ENCODE results near the gene DAAM1. TPM values are rescaled to one million over a fixed set of nuclear protein-coding genes. Genes with fewer than 3 reads are reported as not detected.

The DAAM1 gene
- total RNA-seq, 1 experiment from 2014 or later = 13.3 TPM

DNA sequence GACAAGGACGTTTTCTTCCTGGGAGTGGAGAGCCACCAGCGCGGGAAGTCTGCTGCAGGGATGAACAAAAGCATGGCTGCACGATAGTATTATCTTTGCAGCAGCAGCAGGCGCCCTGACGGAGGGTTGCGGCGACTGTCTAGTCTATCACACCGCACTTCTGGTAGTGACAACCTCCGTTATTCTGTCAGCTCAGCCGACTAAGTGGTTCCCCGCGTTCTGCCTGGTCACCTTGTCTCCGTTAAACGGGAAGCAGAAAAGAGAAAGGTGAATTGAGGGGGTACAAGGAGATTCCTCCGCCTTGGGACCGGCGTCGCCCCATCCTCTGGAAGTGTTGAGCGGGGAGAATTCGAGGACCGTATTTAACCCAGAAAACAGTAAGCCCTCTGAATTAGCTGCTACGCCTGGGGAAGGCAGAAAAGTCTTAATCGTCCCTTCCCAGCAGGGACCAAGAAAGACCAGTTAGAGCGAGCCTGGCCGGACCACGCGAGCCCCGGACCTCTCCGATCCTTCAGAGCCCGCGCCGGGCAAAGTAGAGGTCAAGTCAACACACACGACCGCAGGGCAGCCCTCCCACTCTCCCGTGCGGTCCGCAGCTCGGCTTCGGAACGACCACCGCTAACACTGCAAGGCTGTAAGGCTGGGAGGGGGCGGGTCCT is 536 bp upstream of the DAAM1 start:
- DNase-seq (ENCODE audit: low read depth, low spot score) (peak; percentile 15), ATAC-seq (peak; percentile 55)
- TF ChIP-seq POLR2AphosphoS5 (IDR thresholded peaks at IDR 0.05; ENCODE audit: low read depth, low read length) = no peak
- ChIA-PET POLR2A (no interaction called here), CTCF (no interaction called here)
- peak overlapping the region; percentile 72 to 84 for H3K4me3 ChIP-seq (ENCODE audit: low read depth in 2 of 2, low read length in 2 of 2)
- H3K27me3 ChIP-seq (ENCODE audit: control insufficient read depth, insufficient read depth, low read length) = peaks cover 5% of the 10 kb centered on the region; the same call in 1 of the 2 replicates
- H3K4me1 ChIP-seq (ENCODE audit: control insufficient read depth, insufficient read depth, low read length) = no peaks in the 10 kb centered on the region; the same call in 1 of the 2 replicates
- no peaks in the 10 kb centered on the region for H3K9me3 ChIP-seq (ENCODE audit: control insufficient read depth, insufficient read depth, low read depth, low read length)
- intact Hi-C loops (cut with micrococcal nuclease; ENCODE audit: unreplicated experiment) (loop anchor here (5.0 kb wide), 1 partner anchor 254 kb away; no protein-coding TSS in a partner anchor), in situ Hi-C loops (cut with HindIII; ENCODE audit: low pct_unique_long_range_greater_than_20kb, low sequenced_read_pairs) (no loop called here)
- no peaks in the 10 kb centered on the region; the same call in 1 of the 2 replicates for H3K36me3 ChIP-seq (ENCODE audit: control insufficient read depth, insufficient read depth, low read length)
- H3K27ac ChIP-seq (ENCODE audit: low read length) = peak overlapping the region; percentile 68
- BruUV-seq (replicated peaks) = no TSS peak

DNA sequence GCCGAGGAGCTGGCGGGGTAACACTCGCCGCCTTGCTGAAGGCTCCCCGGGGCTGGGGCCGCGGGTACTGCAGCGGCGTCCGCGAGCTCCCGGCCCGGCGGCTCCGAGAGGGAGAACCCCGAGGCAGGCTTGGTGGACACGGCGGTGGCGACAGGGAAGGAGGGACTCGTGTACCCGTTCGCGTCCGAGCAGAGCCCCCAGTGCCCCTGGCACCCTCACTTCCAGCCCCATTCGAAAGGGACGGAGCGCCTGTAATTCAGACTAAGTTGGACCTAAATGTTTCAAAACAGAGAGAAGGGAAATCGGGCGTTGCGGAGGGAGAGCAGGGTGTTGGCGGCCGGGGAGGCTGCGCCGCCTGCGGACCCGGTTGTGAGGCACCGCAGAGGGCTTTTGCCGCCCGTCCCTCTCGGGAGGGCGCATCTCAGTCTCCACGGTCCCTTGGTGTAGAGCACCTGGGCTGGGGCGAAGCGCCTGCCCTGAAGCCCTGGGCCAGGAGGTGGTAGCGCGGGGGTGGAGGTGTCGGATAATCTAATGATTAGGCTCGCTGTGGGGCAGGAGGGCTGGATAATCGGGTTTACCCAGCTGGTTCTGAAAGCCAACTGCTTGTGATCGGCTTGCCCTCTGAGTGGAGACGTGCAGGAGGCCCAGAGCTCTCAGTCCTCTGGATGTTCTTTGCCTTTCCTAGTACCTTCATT is 771 bp downstream of the DAAM1 start:
- Histone ChIP-seq H3K36me3 (ENCODE audit: control insufficient read depth, insufficient read depth, low read length) (no peaks in the 10 kb centered on the region; the same call in 1 of the 2 replicates), H3K9me3 (ENCODE audit: control insufficient read depth, insufficient read depth, low read depth, low read length) (no peaks in the 10 kb centered on the region), H3K27me3 (ENCODE audit: control insufficient read depth, insufficient read depth, low read length) (peaks cover 5% of the 10 kb centered on the region; the same call in 1 of the 2 replicates), H3K4me3 (ENCODE audit: low read depth in 2 of 2, low read length in 2 of 2) (peak overlapping the region; percentile 84 to 93), H3K4me1 (ENCODE audit: control insufficient read depth, insufficient read depth, low read length) (peaks cover 3% of the 10 kb centered on the region), H3K27ac (ENCODE audit: low read length) (peak overlapping the region; percentile 44; the same call in 1 of the 2 replicates)
- BruUV-seq (replicated peaks) = no TSS peak
- peak; percentile 15 for ATAC-seq
- ChIA-PET POLR2A (no interaction called here), CTCF (no interaction called here)
- intact Hi-C loops (cut with micrococcal nuclease; ENCODE audit: unreplicated experiment) = loop anchor here (5.0 kb wide), 1 partner anchor 253 kb away; no protein-coding TSS in a partner anchor
- DNase-seq (ENCODE audit: low read depth, low spot score) = no peak
- in situ Hi-C loops (cut with HindIII; ENCODE audit: low pct_unique_long_range_greater_than_20kb, low sequenced_read_pairs) = no loop called here
- no peak for TF ChIP-seq SIN3A (IDR thresholded peaks at IDR 0.05; ENCODE audit: borderline replicate concordance, insufficient read depth, low read depth, low read length)
- TF ChIP-seq, protein P1, sequence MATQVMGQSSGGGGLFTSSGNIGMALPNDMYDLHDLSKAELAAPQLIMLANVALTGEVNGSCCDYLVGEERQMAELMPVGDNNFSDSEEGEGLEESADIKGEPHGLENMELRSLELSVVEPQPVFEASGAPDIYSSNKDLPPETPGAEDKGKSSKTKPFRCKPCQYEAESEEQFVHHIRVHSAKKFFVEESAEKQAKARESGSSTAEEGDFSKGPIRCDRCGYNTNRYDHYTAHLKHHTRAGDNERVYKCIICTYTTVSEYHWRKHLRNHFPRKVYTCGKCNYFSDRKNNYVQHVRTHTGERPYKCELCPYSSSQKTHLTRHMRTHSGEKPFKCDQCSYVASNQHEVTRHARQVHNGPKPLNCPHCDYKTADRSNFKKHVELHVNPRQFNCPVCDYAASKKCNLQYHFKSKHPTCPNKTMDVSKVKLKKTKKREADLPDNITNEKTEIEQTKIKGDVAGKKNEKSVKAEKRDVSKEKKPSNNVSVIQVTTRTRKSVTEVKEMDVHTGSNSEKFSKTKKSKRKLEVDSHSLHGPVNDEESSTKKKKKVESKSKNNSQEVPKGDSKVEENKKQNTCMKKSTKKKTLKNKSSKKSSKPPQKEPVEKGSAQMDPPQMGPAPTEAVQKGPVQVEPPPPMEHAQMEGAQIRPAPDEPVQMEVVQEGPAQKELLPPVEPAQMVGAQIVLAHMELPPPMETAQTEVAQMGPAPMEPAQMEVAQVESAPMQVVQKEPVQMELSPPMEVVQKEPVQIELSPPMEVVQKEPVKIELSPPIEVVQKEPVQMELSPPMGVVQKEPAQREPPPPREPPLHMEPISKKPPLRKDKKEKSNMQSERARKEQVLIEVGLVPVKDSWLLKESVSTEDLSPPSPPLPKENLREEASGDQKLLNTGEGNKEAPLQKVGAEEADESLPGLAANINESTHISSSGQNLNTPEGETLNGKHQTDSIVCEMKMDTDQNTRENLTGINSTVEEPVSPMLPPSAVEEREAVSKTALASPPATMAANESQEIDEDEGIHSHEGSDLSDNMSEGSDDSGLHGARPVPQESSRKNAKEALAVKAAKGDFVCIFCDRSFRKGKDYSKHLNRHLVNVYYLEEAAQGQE (IDR thresholded peaks at IDR 0.05; ENCODE audit: insufficient read depth in 1 of 2, low read depth in 2 of 2, low read length in 1 of 2) = no peak

DNA sequence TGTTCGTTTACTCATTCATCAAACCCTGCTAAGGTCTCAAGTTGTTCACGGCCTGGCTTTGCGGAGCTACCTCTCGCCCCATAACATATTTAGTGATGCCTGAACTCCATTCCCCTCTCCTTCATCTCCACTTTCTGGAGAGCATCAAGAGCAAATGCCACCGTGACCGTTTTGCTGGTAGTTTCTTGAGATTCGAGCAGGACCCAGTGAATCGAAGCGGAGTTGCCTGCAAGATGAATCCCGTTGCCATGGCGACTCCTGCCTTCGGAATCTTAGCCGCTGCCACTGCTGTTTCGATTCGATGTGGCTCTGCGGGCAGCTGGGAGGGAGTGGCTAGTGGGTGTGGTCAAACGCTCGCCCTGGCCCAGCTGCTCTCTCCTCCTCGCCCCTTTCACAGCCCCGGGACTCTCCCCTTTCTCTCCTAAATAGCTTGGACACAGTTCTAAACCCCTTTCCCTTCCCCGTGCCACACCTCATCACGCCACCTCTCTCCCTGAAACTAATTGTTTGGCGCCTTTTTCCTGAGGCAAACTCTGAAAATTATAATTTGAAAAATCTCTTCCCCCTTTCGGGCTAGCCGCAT is 1.4 kb downstream of the DAAM1 start:
- CTCF ChIA-PET = no interaction called here
- intact Hi-C loops (cut with micrococcal nuclease; ENCODE audit: unreplicated experiment) = loop anchor here (5.0 kb wide), 1 partner anchor 252 kb away; no protein-coding TSS in a partner anchor
- Histone ChIP-seq H3K27ac (ENCODE audit: low read length) (peak overlapping the region; percentile 84), H3K27me3 (ENCODE audit: control insufficient read depth, insufficient read depth, low read length) (peaks cover 5% of the 10 kb centered on the region; the same call in 1 of the 2 replicates), H3K4me3 (ENCODE audit: low read depth in 2 of 2, low read length in 2 of 2) (peak overlapping the region; percentile 84 to 93), H3K36me3 (ENCODE audit: control insufficient read depth, insufficient read depth, low read length) (no peaks in the 10 kb centered on the region; the same call in 1 of the 2 replicates), H3K9me3 (ENCODE audit: control insufficient read depth, insufficient read depth, low read depth, low read length) (no peaks in the 10 kb centered on the region), H3K4me1 (ENCODE audit: control insufficient read depth, insufficient read depth, low read length) (peaks cover 3% of the 10 kb centered on the region)
- in situ Hi-C loops (cut with HindIII; ENCODE audit: low pct_unique_long_range_greater_than_20kb, low sequenced_read_pairs) = no loop called here
- ATAC-seq = peak; percentile 86
- POLR2A ChIA-PET = no interaction called here
- TF ChIP-seq SIN3A (IDR thresholded peaks at IDR 0.05; ENCODE audit: borderline replicate concordance, insufficient read depth, low read depth, low read length) = peak; percentile 67; the same call in 1 of the 2 replicates
- TF ChIP-seq, protein P1 (IDR thresholded peaks at IDR 0.05; ENCODE audit: insufficient read depth in 1 of 2, low read depth in 2 of 2, low read length in 1 of 2) = no peak
- DNase-seq (ENCODE audit: low read depth, low spot score) = peak; percentile 60
- BruUV-seq (replicated peaks) = no TSS peak

All from Panc1 (cell line).